Activated T-cell treated with anti-CD3 and anti-CD28 coated beads, Interleukin-2, amount 50 U/mL, for 4 hours (primary cell): Measurements from ENCODE around the gene GRIA2. TPM values are rescaled to one million over a fixed set of nuclear protein-coding genes. Genes with fewer than 3 reads are reported as not detected.

Source experiments
- ATAC-seq, 2 donors: fragments of 200-7000 bp; cut with Tn5 transposase; one replicate each; pipeline ENCODE4 v1.10.0; 2021
- DNase-seq: peaks from one replicate; pipeline ENCODE4 v3.0.0-alpha.2; 2020
- H3K27me3 Mint-ChIP-seq: one replicate; pipeline ENCODE4 v1.8.0; 2021; ENCODE audit warnings: low read depth, mixed read lengths
- H3K36me3 Mint-ChIP-seq: one replicate; pipeline ENCODE4 v1.8.0; 2022; ENCODE audit warnings: mixed read lengths; ENCODE audit not compliant: insufficient read depth
- H3K4me1 Mint-ChIP-seq: one replicate; pipeline ENCODE4 v1.8.0; 2021; ENCODE audit warnings: low read depth, mixed read lengths
- H3K4me3 Mint-ChIP-seq: one replicate; pipeline ENCODE4 v1.8.0; 2021; ENCODE audit warnings: mild to moderate bottlenecking, moderate library complexity, mixed read lengths
- H3K9me3 Mint-ChIP-seq: one replicate; pipeline ENCODE4 v1.8.0; 2021; ENCODE audit warnings: mixed read lengths
- total RNA-seq, 3 donors: library from RNA; stranded (reverse); gene quantifications; one replicate each; pipeline ENCODE4 v1.2.1, GENCODE V29; 2021

The GRIA2 gene
- total RNA-seq, 3 donors from 2014 or later: not detected

DNA sequence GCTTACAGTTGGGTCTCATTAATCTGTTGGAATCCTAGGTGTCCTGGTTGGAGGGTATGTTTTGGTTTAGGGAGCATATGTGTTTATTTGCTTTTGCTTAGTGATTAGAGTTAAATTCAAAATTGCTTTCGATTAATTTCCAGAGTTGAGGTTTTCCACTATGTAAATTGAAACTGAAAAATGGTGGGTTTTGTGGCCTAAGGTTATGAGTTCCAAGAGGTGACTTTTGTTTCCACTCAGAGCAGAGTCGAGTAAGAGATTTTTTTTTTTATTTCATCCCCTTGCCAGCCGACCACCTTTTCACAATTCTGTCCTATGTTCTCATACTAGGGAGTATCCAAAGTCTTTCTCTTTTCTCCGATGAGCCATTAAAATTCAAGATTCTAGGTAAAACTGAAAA is 66.9 kb downstream of the GRIA2 start:
- H3K9me3 Mint-ChIP-seq: peaks cover 3% of the 10 kb centered on the region
- H3K4me3 Mint-ChIP-seq: no peak overlapping the region
- no peaks in the 10 kb centered on the region for H3K36me3 Mint-ChIP-seq
- no peaks in the 10 kb centered on the region for H3K4me1 Mint-ChIP-seq
- no peaks in the 10 kb centered on the region for H3K27me3 Mint-ChIP-seq
- ATAC-seq: no peak
- no peak for DNase-seq

DNA sequence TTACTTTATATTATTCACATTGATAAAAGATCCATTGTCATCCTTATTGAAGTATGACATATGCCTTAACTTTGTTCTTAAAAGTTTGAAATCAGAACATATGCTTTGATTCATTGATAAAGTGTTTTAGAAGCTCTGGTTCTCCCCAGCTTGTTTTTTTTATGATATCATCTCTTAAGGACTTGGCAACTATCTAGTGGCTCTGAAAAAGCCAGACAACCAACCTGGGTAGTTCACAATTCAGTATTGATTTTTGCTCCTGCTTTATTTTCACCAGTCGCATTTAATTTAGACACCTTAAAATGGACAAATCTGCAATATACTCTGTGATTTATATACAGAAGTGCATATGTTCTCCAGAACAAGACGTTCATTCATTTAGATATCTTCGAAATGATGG is 70.1 kb downstream of the GRIA2 start:
- Mint-ChIP-seq H3K4me3 (no peak overlapping the region), H3K36me3 (no peaks in the 10 kb centered on the region), H3K9me3 (peaks cover 3% of the 10 kb centered on the region), H3K4me1 (no peaks in the 10 kb centered on the region), H3K27me3 (no peaks in the 10 kb centered on the region)
- DNase-seq (no peak), ATAC-seq (no peak)

DNA sequence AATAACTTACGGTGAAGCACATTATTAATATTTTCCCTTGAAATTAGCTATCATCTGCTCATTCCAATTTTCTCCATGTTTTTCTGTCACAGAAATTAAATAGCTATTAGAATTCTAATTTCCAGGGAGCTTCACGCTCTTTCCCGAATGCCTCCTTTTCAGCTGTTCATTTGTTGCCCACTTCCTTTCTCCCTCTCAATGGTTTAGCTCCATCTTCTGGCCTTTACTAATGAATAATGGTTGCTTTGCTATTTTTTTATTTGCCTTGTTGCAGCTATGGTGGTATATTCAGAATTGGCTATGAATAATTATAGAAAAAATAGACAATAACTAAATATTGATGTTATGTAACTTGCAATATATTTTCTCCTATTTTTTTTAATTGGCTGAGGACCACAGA is 70.5 kb downstream of the GRIA2 start:
- H3K4me1 Mint-ChIP-seq: no peaks in the 10 kb centered on the region
- H3K9me3 Mint-ChIP-seq: peaks cover 3% of the 10 kb centered on the region
- no peak overlapping the region for H3K4me3 Mint-ChIP-seq
- DNase-seq (no peak), ATAC-seq (no peak)
- H3K27me3 Mint-ChIP-seq: no peaks in the 10 kb centered on the region
- H3K36me3 Mint-ChIP-seq: no peaks in the 10 kb centered on the region

DNA sequence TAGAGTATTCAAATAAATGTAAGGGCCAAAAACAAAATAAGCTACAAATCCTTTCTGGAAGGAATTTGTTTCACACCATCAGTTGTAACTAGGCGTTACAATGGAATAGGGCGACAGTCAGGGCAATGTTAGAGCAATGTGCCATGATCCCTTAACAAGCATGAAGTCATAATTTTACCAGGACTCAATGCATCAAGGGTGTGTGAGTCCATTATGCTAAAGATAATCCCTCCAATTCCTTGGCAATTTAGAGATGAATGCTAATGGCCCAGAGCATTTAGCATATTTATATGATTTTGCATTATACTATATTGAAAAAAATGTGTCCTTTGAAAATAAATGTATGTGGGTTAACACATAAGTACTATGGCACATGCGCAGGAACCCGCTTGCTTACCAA is 73.1 kb downstream of the GRIA2 start:
- ATAC-seq (no peak), DNase-seq (no peak)
- no peaks in the 10 kb centered on the region for H3K27me3 Mint-ChIP-seq
- H3K4me1 Mint-ChIP-seq: no peaks in the 10 kb centered on the region
- H3K36me3 Mint-ChIP-seq: no peaks in the 10 kb centered on the region
- H3K4me3 Mint-ChIP-seq: no peak overlapping the region
- peaks cover 5% of the 10 kb centered on the region for H3K9me3 Mint-ChIP-seq

DNA sequence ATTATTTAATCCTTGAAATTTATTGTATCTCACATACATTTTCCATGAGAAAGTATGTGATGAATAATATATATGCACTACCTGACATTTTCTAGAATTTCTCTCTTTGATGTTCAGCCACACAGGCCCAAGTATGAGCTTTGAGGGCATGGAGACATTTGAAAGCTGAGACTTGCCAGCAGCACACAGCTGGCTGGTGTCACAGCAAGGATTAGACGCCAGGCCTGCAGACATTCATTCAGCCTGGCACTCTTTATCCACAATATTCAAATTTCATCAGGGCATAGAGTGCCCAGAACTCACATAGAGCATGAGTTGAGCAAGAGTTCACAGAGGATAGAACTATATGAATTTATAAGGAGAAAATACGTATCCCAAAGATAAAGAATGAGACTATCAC is 74.0 kb downstream of the GRIA2 start:
- Mint-ChIP-seq H3K4me1 (no peaks in the 10 kb centered on the region), H3K36me3 (no peaks in the 10 kb centered on the region), H3K27me3 (no peaks in the 10 kb centered on the region), H3K9me3 (peaks cover 5% of the 10 kb centered on the region), H3K4me3 (no peak overlapping the region)
- ATAC-seq (no peak), DNase-seq (no peak)

DNA sequence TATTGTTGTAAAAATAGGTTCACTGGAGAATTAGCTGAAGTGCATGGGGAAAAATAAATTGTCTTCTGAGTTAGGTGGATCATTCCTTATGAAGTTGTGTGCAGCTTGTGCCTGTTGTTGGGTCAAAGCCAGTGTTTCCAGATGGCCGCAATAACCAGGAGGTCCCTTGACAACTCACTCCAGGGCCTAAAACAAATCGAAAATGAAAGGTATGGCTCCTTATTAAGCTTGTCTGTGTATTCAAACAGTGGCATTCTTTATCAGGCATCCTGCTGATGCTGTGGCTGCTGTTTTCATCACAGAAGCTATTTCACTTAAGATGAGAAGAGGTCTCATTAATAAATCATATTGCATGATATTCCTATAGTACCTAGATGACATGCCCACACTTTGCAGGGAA is 80.2 kb downstream of the GRIA2 start:
- DNase-seq (no peak), ATAC-seq (no peak)
- Mint-ChIP-seq H3K4me1 (no peaks in the 10 kb centered on the region), H3K36me3 (no peaks in the 10 kb centered on the region), H3K4me3 (no peak overlapping the region), H3K27me3 (no peaks in the 10 kb centered on the region), H3K9me3 (peaks cover 15% of the 10 kb centered on the region)

DNA sequence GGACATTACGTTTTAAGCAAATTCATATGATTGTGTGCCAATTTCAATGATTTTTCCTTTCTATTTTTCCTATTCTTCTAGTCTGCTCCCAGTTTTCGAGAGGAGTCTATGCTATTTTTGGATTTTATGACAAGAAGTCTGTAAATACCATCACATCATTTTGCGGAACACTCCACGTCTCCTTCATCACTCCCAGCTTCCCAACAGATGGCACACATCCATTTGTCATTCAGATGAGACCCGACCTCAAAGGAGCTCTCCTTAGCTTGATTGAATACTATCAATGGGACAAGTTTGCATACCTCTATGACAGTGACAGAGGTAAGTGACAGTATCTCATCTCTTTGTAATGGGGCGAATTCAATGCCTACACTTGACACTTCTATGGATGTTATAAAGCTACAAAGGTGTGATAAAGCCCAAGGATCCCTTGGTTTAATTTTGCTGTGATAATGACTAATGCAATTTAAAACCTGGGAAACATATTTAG is 83.0 kb downstream of the GRIA2 start:
- no peak for ATAC-seq
- Mint-ChIP-seq H3K4me1 (no peaks in the 10 kb centered on the region), H3K4me3 (no peak overlapping the region), H3K27me3 (no peaks in the 10 kb centered on the region), H3K36me3 (no peaks in the 10 kb centered on the region), H3K9me3 (peaks cover 10% of the 10 kb centered on the region)
- no peak for DNase-seq

DNA sequence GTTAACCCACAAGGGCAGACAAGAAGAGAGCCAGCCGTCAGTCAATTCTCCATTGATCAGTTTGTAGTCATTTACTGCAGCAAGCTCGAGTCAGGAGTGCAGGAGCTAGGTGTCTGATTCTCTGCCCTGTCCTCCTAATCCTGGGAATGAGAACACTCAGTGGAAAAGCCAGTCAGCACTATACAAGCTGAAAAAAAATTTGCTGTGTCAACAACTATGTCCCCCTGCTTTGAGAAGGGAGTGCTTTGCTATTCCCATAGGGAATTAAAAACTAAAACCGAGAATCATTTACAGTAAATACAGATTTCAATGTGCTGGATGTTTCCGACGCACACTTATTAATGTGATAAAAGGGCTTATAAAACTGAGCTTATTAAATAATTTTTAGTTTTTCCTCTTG is 84.2 kb downstream of the GRIA2 start:
- ATAC-seq (no peak), DNase-seq (no peak)
- H3K4me1 Mint-ChIP-seq: no peaks in the 10 kb centered on the region
- no peaks in the 10 kb centered on the region for H3K27me3 Mint-ChIP-seq
- H3K9me3 Mint-ChIP-seq: peaks cover 10% of the 10 kb centered on the region
- H3K36me3 Mint-ChIP-seq: no peaks in the 10 kb centered on the region
- no peak overlapping the region for H3K4me3 Mint-ChIP-seq

DNA sequence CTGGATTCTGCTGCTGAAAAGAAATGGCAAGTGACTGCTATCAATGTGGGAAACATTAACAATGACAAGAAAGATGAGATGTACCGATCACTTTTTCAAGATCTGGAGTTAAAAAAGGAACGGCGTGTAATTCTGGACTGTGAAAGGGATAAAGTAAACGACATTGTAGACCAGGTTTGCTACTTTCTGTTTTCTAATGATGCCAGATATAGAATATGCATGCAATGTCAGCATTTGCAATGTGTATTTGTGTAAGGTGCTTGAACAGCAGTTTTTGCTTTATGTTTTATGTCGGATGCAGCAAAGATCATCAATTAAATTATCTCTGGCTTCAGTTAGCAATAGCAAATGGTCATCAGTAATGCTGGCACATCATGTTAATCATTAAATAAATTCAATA is 92.2 kb downstream of the GRIA2 start:
- no peaks in the 10 kb centered on the region for H3K36me3 Mint-ChIP-seq
- no peaks in the 10 kb centered on the region for H3K9me3 Mint-ChIP-seq

DNA sequence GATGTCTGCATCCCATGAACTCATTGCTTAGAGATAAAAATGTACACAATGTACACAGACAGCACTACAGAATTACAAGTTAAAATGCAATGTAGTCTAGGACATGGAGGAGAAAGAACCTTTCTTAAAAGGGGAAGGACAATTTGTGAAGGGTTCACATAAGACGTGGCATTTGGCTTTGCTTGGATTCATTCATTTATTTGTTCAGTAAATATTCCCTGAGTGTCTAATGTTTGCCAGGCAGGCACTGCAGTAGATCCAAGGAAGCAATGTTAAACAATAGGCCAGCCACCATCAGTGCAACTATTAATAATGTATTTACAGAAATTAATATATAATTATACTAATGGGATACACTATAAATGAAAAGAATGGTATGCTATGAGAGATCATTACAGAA is 94.4 kb downstream of the GRIA2 start:
- Mint-ChIP-seq H3K4me1 (no peaks in the 10 kb centered on the region), H3K27me3 (no peaks in the 10 kb centered on the region), H3K36me3 (no peaks in the 10 kb centered on the region), H3K4me3 (no peak overlapping the region), H3K9me3 (no peaks in the 10 kb centered on the region)
- DNase-seq: no peak
- no peak for ATAC-seq

More for the DNA sequence above, 92.2 kb downstream of the GRIA2 start:
- ATAC-seq (no peak), DNase-seq (no peak)
- H3K27me3 Mint-ChIP-seq: no peaks in the 10 kb centered on the region
- H3K4me1 Mint-ChIP-seq: no peaks in the 10 kb centered on the region
- H3K4me3 Mint-ChIP-seq: no peak overlapping the region

DNA sequence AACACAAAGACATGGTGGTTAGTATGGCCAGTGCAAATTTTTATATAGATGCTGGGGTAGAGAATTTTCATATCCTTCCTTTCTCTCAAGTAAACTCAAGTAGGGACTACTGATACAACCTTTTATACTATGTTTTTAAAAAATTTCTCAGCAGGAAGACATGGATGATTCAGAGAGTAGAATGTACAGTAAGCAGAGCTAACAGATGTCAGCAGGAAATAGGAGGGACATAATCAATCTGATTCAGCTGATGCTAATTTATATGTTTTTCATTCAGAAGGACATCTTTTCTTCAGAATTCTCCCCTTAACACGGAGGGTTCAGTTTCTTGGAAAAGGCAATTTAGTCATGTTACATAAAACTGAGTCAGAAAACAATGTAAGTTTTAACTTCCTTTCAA is 95.4 kb downstream of the GRIA2 start:
- Mint-ChIP-seq H3K4me3 (no peak overlapping the region), H3K9me3 (no peaks in the 10 kb centered on the region), H3K36me3 (no peaks in the 10 kb centered on the region), H3K27me3 (no peaks in the 10 kb centered on the region), H3K4me1 (no peaks in the 10 kb centered on the region)
- DNase-seq: no peak
- ATAC-seq: no peak

DNA sequence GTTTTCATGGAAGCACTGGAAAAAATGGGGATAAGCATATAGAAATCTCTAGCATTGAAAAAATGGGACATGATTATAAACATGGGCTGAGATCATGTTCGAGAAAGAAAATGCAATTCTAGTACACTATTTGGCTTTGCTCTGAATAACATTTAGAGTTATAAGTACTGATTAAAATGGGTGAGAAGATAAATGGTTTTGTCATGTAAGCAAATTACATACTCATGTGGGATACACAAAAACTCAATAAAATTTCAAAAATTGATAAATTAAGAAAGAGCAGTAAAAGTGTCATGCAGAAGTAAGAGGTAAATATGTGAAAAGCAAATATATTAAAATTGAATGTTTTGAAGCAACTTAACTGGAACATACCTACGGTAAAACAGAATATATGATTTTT is 99.6 kb downstream of the GRIA2 start:
- H3K9me3 Mint-ChIP-seq: peaks cover 8% of the 10 kb centered on the region
- DNase-seq (no peak), ATAC-seq (no peak)
- no peaks in the 10 kb centered on the region for H3K4me1 Mint-ChIP-seq
- H3K27me3 Mint-ChIP-seq: no peaks in the 10 kb centered on the region
- H3K4me3 Mint-ChIP-seq: no peak overlapping the region
- no peaks in the 10 kb centered on the region for H3K36me3 Mint-ChIP-seq

DNA sequence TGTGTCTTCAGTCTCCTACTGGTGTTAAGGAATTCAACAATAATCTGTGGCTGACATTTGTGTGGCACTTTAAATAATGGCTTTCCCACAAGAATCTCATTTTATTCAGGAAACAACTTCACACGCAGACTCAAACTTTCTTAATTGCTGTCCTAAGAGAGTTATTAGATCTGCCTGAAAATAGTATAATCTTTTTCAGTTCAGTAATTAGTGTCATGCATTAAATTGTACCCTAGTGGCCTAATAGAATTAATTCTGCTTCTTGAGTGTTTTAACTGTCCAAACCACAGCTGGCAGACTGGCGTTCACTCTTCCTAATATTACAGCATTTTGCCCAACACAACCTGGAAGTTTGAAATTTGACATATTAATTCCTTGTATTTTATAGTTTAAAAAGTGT is 107.1 kb downstream of the GRIA2 start:
- ATAC-seq (no peak), DNase-seq (no peak)
- no peaks in the 10 kb centered on the region for H3K4me1 Mint-ChIP-seq
- H3K4me3 Mint-ChIP-seq: no peak overlapping the region
- peaks cover 12% of the 10 kb centered on the region for H3K9me3 Mint-ChIP-seq
- no peaks in the 10 kb centered on the region for H3K36me3 Mint-ChIP-seq
- H3K27me3 Mint-ChIP-seq: no peaks in the 10 kb centered on the region

DNA sequence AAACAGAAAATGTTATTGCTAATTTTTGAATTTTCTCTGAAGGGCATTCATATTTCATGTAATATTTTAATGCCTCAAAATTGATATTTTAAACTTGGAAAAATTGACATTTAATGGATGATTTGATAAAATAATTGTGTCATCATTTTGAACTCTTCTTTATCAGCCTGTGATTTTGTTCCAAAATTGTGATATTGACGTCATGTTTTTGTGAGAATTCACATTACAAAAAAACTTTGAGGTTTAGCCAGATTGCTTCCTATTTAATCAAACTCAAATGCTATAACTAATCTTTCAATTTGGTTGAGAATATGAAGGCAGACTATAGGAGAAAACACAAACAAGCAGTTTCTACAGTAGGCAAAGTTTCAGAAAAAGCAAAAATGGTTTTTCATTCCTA is 137.4 kb downstream of the GRIA2 start:
- Mint-ChIP-seq H3K4me3 (no peak overlapping the region), H3K36me3 (no peaks in the 10 kb centered on the region), H3K4me1 (no peaks in the 10 kb centered on the region), H3K27me3 (no peaks in the 10 kb centered on the region), H3K9me3 (peaks cover 11% of the 10 kb centered on the region)
- DNase-seq (no peak), ATAC-seq (no peak)

DNA sequence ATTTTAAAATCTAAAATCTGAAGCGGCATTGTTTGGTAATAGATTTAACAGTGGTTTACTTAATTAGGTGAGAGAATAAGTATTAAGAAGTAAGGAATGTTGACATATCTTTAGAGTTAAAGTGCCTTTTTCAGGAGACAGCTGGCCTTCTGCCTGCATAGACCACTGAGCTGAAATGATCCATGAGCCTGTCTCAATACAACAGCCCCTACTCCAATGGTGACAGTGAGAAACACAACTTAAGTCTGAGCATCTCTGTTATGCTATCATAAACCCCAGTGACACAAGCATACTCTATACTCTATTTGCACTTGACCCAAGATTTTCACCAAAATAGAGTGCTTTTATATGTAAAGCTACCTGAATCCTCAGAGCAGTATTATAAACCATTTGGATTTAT is 137.9 kb downstream of the GRIA2 start:
- peaks cover 16% of the 10 kb centered on the region for H3K9me3 Mint-ChIP-seq
- no peaks in the 10 kb centered on the region for H3K27me3 Mint-ChIP-seq
- ATAC-seq (no peak), DNase-seq (no peak)
- H3K36me3 Mint-ChIP-seq: no peaks in the 10 kb centered on the region
- H3K4me1 Mint-ChIP-seq: no peaks in the 10 kb centered on the region
- no peak overlapping the region for H3K4me3 Mint-ChIP-seq

DNA sequence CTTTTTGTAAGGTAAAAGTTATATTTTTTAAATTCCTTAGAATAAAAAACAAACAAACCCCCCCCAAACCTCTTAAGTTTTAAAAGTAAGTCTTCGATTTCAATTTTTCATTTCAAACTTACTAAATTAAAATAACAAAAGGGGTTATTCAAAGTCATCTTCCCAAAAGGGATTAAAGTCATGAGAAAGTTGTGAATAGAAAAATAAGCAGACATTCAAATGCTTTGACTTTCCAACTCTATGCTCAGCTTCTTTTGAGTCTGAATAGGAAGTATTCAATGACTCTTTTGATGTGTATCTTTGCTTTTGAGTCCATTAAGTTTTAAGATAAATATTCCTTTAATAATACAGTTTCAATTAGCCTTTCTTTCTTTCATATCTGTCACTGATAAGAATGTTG is 138.3 kb downstream of the GRIA2 start:
- Mint-ChIP-seq H3K4me1 (no peaks in the 10 kb centered on the region), H3K27me3 (no peaks in the 10 kb centered on the region), H3K4me3 (no peak overlapping the region), H3K9me3 (peaks cover 18% of the 10 kb centered on the region), H3K36me3 (no peaks in the 10 kb centered on the region)
- no peak for DNase-seq
- ATAC-seq: no peak
